Measurements from ENCODE around the gene MYOF. TPM values are rescaled to one million over a fixed set of nuclear protein-coding genes. Genes with fewer than 3 reads are reported as not detected.
"Not testable (repeated sequence)": the region's sequence is repeated elsewhere in the genome, so short reads cannot be mapped to it uniquely, and the experiment has no call there.

The MYOF gene
- total RNA-seq, 1 donor = 5.2 TPM

DNA sequence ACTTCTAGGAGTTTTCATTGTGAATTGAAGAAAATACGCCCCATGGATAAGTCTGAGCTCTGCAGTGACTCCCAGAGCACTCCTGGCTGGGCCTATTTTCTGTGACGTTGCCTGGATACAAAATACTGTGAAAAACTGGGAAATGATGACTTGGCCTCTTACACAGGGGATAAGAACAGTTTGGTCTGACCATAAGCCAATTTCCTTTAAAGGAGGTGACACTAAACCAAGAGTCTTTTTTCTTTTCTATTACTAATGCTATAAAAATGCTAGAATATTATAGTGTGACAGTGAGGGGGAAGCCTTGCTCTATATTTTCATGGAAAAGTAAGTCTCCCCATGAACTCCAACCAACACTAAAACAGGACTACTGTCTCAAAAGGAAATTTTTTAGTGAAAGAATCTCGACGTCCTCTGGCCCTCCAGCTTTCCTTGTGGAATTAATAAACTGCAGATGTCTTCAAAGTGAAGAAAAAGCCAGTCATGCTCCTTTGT, 45.5 kb downstream of the MYOF start:
- H3K27me3 ChIP-seq (ENCODE audit: insufficient read depth, low read length) = no peaks in the 10 kb centered on the region
- peaks cover 64% of the 10 kb centered on the region for H3K4me1 ChIP-seq (ENCODE audit: insufficient read depth, low read length)
- H3K9me3 ChIP-seq (ENCODE audit: low read depth, low read length) = no peaks in the 10 kb centered on the region
- H3K4me3 ChIP-seq (ENCODE audit: low read length) = no peak overlapping the region

DNA sequence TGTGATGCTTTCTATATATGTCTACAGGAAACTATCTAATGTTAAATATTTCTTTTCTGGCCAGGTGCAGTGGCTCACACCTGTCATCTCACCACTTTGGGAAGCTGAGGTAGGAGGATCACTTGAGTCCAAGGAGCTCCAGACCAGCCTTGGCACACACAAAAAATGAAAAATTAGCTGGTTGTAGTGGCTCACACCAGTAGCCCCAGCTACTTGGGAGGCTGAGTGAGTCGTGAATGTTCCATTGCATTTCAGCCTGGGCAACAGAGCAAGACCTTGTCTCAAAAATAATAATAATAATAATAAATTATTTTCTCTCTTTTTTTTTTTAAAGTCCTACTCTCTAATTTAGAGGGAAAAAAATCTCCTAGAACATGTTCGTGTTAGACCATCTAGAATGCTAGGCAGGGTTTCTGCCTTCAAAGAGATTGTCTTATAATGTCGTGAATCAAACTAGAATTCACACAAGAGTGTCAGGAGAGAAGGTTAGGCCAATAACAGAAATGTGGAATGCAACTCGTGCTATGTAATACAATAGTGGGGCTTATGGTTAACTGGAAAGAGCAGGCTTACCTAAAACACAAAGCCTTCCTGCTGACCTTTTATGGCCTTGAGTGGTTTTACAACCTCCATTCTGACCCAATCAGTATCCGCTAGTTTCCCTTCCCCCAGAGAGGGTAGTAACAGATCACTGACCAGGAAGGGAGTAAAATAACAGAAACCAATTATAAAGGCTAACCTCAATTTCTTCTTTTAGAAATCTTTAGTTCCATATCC, 46.3 kb downstream of the MYOF start:
- no peaks in the 10 kb centered on the region for H3K9me3 ChIP-seq (ENCODE audit: low read depth, low read length)
- H3K27me3 ChIP-seq (ENCODE audit: insufficient read depth, low read length) = no peaks in the 10 kb centered on the region
- peaks cover 58% of the 10 kb centered on the region for H3K4me1 ChIP-seq (ENCODE audit: insufficient read depth, low read length)
- H3K4me3 ChIP-seq (ENCODE audit: low read length) = no peak overlapping the region

DNA sequence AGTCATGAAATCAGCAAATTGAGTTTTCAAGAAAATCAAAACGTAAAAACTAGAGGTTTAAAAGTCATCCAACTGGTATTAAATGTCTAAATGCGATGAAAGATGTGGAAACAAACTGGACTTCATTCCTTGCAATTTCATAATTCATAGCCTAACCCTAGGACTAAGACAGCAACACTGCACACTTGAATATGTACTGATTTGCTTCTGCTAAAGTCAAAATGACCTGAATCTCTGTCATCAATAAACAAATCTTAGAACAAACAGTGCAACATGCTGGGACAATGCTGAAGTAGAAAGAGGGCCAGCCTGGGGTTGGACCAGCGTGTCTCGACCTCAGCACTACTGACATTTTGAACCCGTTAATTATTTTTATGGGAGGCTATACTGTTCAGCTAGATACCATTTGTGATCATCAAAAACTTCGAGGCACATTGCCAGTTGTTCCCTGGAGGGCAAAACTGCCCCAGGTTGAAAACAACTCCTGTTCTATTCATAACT, 47.1 kb downstream of the MYOF start:
- Histone ChIP-seq H3K27me3 (ENCODE audit: insufficient read depth, low read length) (no peaks in the 10 kb centered on the region), H3K4me3 (ENCODE audit: low read length) (no peak overlapping the region), H3K9me3 (ENCODE audit: low read depth, low read length) (no peaks in the 10 kb centered on the region), H3K4me1 (ENCODE audit: insufficient read depth, low read length) (peaks cover 58% of the 10 kb centered on the region)

DNA sequence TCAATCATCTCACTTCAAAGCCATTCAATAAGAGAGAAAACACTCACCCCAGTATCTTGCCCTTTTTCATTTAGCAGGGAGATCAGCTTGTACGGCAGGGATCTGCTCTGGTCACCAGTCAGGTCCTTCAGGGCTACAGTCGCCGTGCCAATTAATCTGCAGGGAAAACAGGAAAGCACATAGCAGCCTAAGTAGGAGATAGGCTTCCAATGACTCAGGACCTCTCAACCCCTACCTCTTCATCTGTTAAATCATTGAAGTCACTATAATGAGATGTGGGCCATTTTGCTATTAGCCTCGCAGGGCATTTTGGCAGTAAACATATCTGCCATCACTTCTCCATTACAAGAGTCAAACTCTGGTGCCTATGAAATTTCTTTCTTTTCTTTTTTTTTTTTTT, 50.8 kb downstream of the MYOF start:
- no peak overlapping the region for H3K4me3 ChIP-seq (ENCODE audit: low read length)
- no peaks in the 10 kb centered on the region for H3K27me3 ChIP-seq (ENCODE audit: insufficient read depth, low read length)
- no peaks in the 10 kb centered on the region for H3K9me3 ChIP-seq (ENCODE audit: low read depth, low read length)
- peaks cover 61% of the 10 kb centered on the region for H3K4me1 ChIP-seq (ENCODE audit: insufficient read depth, low read length)

DNA sequence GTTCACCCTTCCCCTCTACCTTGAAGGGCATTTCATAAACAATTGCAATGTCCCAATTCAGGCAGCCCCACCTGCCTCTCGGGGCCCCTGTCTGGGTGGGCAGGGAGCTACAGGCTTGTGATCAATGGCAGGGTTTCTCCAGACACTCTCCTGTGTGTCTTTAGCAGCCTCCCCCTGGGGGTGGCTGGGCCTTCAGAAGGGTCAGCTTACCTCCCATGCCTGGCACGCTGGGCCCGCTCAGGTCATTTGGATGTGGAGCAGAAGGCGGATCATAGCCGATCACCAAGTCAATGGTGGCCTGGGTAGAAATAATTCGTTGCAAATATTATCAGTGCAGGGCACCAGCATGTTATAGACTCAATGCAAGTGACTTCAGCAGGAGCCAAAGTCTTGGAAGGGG, 56.3 kb downstream of the MYOF start:
- Histone ChIP-seq H3K4me3 (ENCODE audit: low read length) (no peak overlapping the region), H3K4me1 (ENCODE audit: insufficient read depth, low read length) (peaks cover 19% of the 10 kb centered on the region), H3K27me3 (ENCODE audit: insufficient read depth, low read length) (no peaks in the 10 kb centered on the region), H3K9me3 (ENCODE audit: low read depth, low read length) (no peaks in the 10 kb centered on the region)

DNA sequence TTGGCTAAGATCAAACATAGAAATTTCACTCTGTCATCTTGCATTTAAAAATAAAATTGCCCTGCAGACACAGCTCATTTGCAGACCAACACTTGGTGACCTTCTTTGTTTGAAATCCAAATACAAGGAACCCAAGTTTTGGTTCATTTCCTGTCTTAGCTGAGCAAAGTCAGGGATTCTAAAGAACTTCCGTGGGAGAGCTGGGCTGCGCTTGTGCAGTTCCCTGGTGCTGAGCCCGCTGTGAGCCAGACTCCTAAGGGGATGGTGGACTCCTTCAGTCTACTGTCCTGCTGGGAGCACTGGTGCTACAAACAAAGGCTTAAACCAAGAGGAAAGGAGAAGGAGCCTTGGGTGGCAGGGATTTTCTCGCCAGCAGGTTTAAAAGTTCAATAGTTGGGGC, 60.0 kb downstream of the MYOF start:
- peaks cover 5% of the 10 kb centered on the region for H3K4me1 ChIP-seq (ENCODE audit: insufficient read depth, low read length)
- H3K27me3 ChIP-seq (ENCODE audit: insufficient read depth, low read length) = no peaks in the 10 kb centered on the region
- H3K9me3 ChIP-seq (ENCODE audit: low read depth, low read length) = no peaks in the 10 kb centered on the region
- H3K4me3 ChIP-seq (ENCODE audit: low read length) = no peak overlapping the region

DNA sequence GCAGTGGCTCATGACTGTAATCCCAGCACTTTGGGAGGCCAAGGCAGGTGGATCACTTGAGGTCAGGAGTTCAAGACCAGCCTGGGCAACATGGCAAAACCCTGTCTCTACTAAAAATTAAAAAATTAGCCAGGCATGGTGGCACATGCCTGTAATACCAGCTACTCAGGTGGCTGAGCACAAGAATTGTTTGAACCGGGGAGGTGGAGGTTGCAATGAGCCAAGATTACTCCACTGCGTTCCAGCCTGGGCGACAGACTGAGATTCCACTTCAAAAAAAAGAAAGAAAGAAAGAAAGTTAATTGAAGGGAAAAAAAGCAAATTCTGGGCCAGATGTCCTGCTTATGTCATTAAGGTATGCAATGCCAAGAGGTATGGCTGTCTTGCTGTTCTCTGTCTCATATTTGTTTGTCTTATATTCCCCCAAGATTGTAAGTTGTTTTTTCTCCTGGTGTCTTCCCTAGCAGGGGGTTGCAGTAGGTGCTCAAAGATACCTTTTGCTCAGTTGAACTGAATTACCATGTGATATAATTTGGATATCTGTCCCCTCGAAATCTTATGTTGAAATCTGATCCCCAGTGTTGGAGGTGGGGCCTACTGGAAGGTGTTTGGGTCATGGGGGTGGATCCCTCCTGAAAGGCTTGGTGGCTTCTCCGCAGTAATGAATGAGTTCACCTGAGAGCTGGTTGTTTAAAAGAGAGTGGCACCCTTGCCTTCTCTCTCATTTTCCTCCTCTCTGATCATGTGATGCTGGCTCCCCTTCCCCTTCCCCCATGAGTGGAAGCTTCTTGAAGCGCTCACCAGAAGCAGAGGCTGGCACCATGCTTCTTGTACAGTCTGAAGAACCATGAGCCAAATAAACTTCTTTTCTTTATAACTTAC, 60.9 kb downstream of the MYOF start:
- H3K27me3 ChIP-seq (ENCODE audit: insufficient read depth, low read length) = no peaks in the 10 kb centered on the region
- H3K4me3 ChIP-seq (ENCODE audit: low read length) = no peak overlapping the region
- H3K9me3 ChIP-seq (ENCODE audit: low read depth, low read length) = no peaks in the 10 kb centered on the region
- no peaks in the 10 kb centered on the region for H3K4me1 ChIP-seq (ENCODE audit: insufficient read depth, low read length)

DNA sequence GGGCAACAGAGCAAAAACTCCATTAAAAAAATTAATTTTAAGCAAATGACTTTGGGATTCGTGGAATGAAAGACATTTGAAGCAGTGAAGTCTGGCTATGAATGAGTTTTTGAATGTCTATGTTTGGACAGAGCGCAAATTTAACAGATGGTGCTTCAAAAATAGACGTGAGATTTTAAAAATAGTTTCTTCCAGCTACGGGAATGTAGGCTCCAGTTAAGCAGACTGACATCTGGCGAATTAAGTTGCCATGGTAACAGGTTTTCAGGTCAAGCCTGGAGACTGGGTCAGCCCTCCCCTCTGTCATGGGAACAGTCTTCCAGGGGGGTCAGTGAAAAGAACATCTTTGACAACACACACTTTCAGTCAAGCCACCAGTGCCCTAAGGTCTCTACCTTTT, 62.0 kb downstream of the MYOF start:
- Histone ChIP-seq H3K4me1 (ENCODE audit: insufficient read depth, low read length) (peaks cover 2% of the 10 kb centered on the region), H3K9me3 (ENCODE audit: low read depth, low read length) (no peaks in the 10 kb centered on the region), H3K4me3 (ENCODE audit: low read length) (no peak overlapping the region), H3K27me3 (ENCODE audit: insufficient read depth, low read length) (no peaks in the 10 kb centered on the region)

DNA sequence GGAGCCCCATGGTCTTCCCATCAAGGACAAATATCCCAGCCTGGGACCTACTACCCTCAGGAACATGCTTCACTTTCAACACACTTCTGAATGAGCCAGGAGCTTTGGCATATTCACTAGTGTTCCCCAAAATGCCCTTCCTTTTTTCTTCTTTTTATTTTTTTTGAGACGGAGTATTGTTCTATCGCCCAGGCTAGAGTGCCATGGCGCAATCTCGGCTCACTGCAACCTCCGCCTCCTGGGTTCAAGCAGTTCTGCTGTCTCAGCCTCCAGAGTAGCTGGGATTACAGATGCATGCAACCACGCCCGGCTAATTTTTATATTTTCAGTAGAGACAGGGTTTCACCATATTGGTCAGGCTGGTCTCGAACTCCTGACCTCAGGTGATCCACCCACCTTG, 63.1 kb downstream of the MYOF start:
- H3K9me3 ChIP-seq (ENCODE audit: low read depth, low read length); H3K4me3 ChIP-seq (ENCODE audit: low read length); H3K27me3 ChIP-seq (ENCODE audit: insufficient read depth, low read length): not testable (repeated sequence)
- H3K4me1 ChIP-seq (ENCODE audit: insufficient read depth, low read length) = peaks cover 12% of the 10 kb centered on the region

DNA sequence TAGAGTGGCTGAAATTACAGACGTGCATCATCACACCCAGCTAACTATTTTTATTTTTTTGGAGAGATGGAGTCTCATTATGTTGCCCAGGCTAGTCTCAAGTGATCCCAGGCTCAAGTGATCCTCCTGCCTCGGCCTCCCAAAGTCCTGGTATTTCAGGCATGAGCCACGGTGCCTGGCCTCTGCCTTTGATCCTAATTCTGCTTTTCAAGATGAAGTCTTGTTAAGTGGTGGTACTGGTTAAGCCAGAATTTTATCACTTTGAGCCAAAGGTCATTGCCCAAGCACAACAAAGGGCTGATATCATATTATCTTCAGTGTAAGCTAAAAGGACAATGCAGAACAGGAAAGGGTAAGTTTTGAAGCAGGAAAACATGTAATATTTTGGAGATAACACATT, 64.2 kb downstream of the MYOF start:
- Histone ChIP-seq H3K4me3 (ENCODE audit: low read length) (no peak overlapping the region), H3K9me3 (ENCODE audit: low read depth, low read length) (no peaks in the 10 kb centered on the region), H3K4me1 (ENCODE audit: insufficient read depth, low read length) (peaks cover 23% of the 10 kb centered on the region), H3K27me3 (ENCODE audit: insufficient read depth, low read length) (no peaks in the 10 kb centered on the region)

DNA sequence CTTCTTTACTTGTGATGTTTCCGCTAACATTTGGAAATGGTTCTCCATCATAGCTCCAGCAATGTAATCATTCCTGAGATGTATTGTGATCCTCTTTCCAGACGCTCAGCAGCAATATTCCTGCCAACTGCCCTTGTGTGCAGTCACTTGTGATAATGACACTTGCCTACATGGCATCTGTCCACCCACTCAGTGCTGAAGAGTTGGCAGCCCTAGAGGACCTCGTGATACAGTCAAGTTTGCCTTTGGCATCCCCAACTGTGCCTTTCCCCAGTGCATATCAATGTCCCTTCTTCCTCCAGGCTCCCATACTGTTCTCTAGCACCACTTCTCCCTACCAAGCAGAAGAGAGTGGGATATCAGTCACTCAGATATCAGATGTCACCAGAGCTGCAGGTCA, 64.9 kb downstream of the MYOF start:
- no peaks in the 10 kb centered on the region for H3K27me3 ChIP-seq (ENCODE audit: insufficient read depth, low read length)

DNA sequence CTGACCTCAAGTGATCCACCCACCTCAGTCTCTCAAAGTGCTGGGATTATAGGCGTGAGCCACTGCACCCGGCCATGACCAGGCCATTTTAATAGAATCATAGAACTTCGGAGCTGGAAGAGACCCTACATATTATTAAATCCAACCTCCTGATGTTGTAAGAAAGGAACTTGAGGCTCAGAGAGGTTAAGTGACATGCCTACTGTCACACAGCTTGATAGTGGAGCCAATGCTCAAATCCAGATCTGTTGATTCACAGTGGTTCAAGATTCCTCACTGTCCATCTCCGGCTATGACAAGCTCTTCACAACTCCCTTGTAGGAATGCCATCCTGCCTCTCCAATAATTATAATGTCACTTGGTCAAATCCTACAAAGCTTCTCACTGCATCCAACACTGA, 65.3 kb downstream of the MYOF start:
- Histone ChIP-seq H3K4me3 (ENCODE audit: low read length) (no peak overlapping the region), H3K9me3 (ENCODE audit: low read depth, low read length) (no peaks in the 10 kb centered on the region), H3K27me3 (ENCODE audit: insufficient read depth, low read length) (no peaks in the 10 kb centered on the region), H3K4me1 (ENCODE audit: insufficient read depth, low read length) (peaks cover 34% of the 10 kb centered on the region)

More for the DNA sequence above, 64.9 kb downstream of the MYOF start:
- Histone ChIP-seq H3K9me3 (ENCODE audit: low read depth, low read length) (no peaks in the 10 kb centered on the region), H3K4me1 (ENCODE audit: insufficient read depth, low read length) (peaks cover 30% of the 10 kb centered on the region), H3K4me3 (ENCODE audit: low read length) (no peak overlapping the region)

DNA sequence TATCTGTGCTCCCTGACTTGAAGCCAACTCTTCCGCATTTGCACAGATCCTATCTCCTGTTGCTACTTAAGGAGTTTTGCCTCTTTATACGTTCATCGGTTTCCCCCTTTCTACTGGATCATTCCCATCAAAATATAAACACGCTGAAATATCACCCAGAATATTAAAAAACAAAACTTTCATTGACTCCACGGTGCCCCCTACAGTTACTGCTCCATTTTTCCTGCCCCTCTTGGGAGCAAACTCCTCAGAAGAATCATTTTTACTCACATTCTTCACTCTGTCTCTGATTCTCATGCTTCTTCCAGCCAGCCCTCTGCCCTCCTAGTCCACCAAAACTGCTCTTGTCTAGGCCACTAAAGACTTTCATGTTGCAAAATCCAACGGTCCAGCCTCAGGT, 66.4 kb downstream of the MYOF start:
- Histone ChIP-seq H3K4me1 (ENCODE audit: insufficient read depth, low read length) (peaks cover 40% of the 10 kb centered on the region), H3K27me3 (ENCODE audit: insufficient read depth, low read length) (no peaks in the 10 kb centered on the region), H3K9me3 (ENCODE audit: low read depth, low read length) (no peaks in the 10 kb centered on the region), H3K4me3 (ENCODE audit: low read length) (no peak overlapping the region)

DNA sequence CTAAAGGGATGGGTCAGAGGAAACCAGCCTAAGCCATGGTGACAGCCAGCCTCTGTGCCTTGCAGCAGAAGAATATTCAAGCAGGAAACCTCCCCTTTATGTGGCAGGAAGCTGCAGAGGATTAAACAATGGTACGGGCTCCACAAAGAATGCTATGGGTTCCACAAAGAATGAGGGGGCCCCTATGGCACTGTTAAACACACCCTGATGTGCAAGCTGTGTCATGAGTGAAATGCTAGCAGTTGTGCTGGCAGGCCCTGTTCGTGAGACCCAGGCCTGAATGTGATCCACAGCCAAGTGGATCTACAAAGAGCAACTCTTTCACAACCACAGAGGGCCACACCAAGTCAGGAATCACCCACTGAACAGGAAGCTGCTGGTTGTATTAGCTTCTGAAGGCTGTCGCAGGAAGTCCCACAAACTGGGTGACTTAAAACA, 68.9 kb downstream of the MYOF start:
- Histone ChIP-seq H3K27me3 (ENCODE audit: insufficient read depth, low read length) (no peaks in the 10 kb centered on the region), H3K9me3 (ENCODE audit: low read depth, low read length) (no peaks in the 10 kb centered on the region), H3K4me3 (ENCODE audit: low read length) (no peak overlapping the region), H3K4me1 (ENCODE audit: insufficient read depth, low read length) (peaks cover 40% of the 10 kb centered on the region)

DNA sequence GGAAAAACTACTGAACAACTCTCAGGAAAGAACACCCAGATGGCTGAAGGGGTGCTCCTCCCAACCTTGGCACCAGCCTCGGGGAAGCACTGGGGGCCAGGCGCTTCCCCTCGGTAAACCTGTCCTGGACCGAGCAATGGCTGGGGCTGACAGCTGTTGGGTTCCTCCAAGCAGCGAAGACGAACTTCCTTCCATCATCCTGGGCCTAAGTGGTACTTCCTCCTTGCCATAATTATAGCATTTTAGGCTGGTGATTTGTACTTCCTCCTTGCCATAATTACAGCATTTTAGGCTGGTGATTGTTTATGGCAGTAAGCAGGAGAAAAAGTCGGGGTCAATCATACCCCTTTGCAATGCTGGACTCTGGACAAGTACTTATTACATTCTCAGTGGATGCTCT, 69.3 kb downstream of the MYOF start:
- Histone ChIP-seq H3K9me3 (ENCODE audit: low read depth, low read length) (no peaks in the 10 kb centered on the region), H3K27me3 (ENCODE audit: insufficient read depth, low read length) (no peaks in the 10 kb centered on the region), H3K4me1 (ENCODE audit: insufficient read depth, low read length) (peaks cover 40% of the 10 kb centered on the region), H3K4me3 (ENCODE audit: low read length) (no peak overlapping the region)

Measured in mononuclear cell (primary cell).